ENCODE results near the gene C9orf50. TPM values are rescaled to one million over a fixed set of nuclear protein-coding genes. Genes with fewer than 3 reads are reported as not detected.
"Not testable (repeated sequence)": the region's sequence is repeated elsewhere in the genome, so short reads cannot be mapped to it uniquely, and the experiment has no call there.

Gene C9orf50
- total and polyA plus RNA-seq, 2 experiments from 2014 or later: 2.5 to 2.9 TPM

- H3K36me3 ChIP-seq: peaks cover 25% of the 10 kb centered on the region
- no peak for TF ChIP-seq CTCF (IDR thresholded peaks at IDR 0.05; ENCODE audit: low read depth, low read length)
- H3K27me3 ChIP-seq: no peaks in the 10 kb centered on the region
- peaks cover 8% of the 10 kb centered on the region for H3K4me1 ChIP-seq (ENCODE audit: low read depth)
- no peak overlapping the region for H3K4me3 ChIP-seq
- peak overlapping the region; percentile 16 for H3K27ac ChIP-seq
- H3K9me3 ChIP-seq (ENCODE audit: low read depth): no peaks in the 10 kb centered on the region
- DNase-seq (ENCODE audit: low read depth in 1 of 2, low spot score in 1 of 2): no peak
Observed at GRCh38 chr9:129637673-129638439, 17.0 kb upstream of the C9orf50 start.

- Histone ChIP-seq H3K4me1 (ENCODE audit: low read depth) (peaks cover 14% of the 10 kb centered on the region), H3K4me3 (no peak overlapping the region), H3K36me3 (peaks cover 25% of the 10 kb centered on the region), H3K9me3 (ENCODE audit: low read depth) (no peaks in the 10 kb centered on the region), H3K27ac (peak overlapping the region; percentile 16), H3K27me3 (no peaks in the 10 kb centered on the region)
- TF ChIP-seq CTCF (IDR thresholded peaks at IDR 0.05; ENCODE audit: low read depth, low read length): no peak
- DNase-seq (ENCODE audit: low read depth in 1 of 2, low spot score in 1 of 2): no peak
Observed at GRCh38 chr9:129637102-129637501, 16.2 kb upstream of the C9orf50 start.

GRCh38 chr9:129636343-129636742 lies 15.4 kb upstream of the C9orf50 start:
- H3K4me1 ChIP-seq (ENCODE audit: low read depth): peaks cover 19% of the 10 kb centered on the region
- not testable (repeated sequence) for H3K9me3 ChIP-seq (ENCODE audit: low read depth); H3K27ac ChIP-seq; DNase-seq (ENCODE audit: low read depth in 1 of 2, low spot score in 1 of 2); H3K27me3 ChIP-seq; H3K4me3 ChIP-seq
- H3K36me3 ChIP-seq: peaks cover 25% of the 10 kb centered on the region

GRCh38 chr9:129635099-129636065 lies 14.5 kb upstream of the C9orf50 start:
- no peak for TF ChIP-seq CTCF (IDR thresholded peaks at IDR 0.05; ENCODE audit: low read depth, low read length)
- Histone ChIP-seq H3K27ac (no peak overlapping the region), H3K36me3 (peaks cover 25% of the 10 kb centered on the region), H3K27me3 (no peaks in the 10 kb centered on the region), H3K4me1 (ENCODE audit: low read depth) (peaks cover 20% of the 10 kb centered on the region), H3K4me3 (no peak overlapping the region), H3K9me3 (ENCODE audit: low read depth) (no peaks in the 10 kb centered on the region)
- no peak for DNase-seq (ENCODE audit: low read depth in 1 of 2, low spot score in 1 of 2)

- H3K27me3 ChIP-seq: no peaks in the 10 kb centered on the region
- H3K36me3 ChIP-seq: peaks cover 22% of the 10 kb centered on the region
- no peak overlapping the region for H3K27ac ChIP-seq
- H3K9me3 ChIP-seq (ENCODE audit: low read depth): no peaks in the 10 kb centered on the region
- peaks cover 20% of the 10 kb centered on the region for H3K4me1 ChIP-seq (ENCODE audit: low read depth)
- no peak for DNase-seq (ENCODE audit: low read depth in 1 of 2, low spot score in 1 of 2)
- TF ChIP-seq CTCF (IDR thresholded peaks at IDR 0.05; ENCODE audit: low read depth, low read length): no peak
- H3K4me3 ChIP-seq: no peak overlapping the region
Observed at GRCh38 chr9:129633848-129634247, 12.9 kb upstream of the C9orf50 start.
